Measurements from ENCODE around the gene TRIM32.

DNA sequence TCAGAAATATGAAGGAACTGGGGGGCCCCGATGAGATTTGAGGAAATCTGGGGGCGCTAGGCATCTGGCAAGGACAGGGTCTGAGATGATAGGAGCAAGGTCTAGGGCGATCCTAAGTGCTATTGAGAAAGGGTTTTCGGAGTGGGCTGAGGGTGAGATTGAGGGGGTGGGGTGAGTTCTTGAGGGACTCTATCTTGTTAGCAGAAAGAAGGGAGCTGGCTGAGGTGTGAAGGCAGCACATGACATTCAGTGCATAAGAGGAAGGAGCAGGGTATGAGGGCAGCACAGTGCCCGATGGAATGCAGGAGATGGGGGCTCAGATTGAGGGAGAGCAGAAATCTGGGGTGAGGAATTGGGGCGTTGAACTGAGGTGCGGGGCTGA lies 640 bp downstream of the TRIM32 start:
- TF ChIP-seq, protein P1, sequence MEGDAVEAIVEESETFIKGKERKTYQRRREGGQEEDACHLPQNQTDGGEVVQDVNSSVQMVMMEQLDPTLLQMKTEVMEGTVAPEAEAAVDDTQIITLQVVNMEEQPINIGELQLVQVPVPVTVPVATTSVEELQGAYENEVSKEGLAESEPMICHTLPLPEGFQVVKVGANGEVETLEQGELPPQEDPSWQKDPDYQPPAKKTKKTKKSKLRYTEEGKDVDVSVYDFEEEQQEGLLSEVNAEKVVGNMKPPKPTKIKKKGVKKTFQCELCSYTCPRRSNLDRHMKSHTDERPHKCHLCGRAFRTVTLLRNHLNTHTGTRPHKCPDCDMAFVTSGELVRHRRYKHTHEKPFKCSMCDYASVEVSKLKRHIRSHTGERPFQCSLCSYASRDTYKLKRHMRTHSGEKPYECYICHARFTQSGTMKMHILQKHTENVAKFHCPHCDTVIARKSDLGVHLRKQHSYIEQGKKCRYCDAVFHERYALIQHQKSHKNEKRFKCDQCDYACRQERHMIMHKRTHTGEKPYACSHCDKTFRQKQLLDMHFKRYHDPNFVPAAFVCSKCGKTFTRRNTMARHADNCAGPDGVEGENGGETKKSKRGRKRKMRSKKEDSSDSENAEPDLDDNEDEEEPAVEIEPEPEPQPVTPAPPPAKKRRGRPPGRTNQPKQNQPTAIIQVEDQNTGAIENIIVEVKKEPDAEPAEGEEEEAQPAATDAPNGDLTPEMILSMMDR (IDR thresholded peaks at IDR 0.05; ENCODE audit: insufficient read depth, low read depth, low read length): no peak
- no peak for TF ChIP-seq EZH2 (IDR thresholded peaks at IDR 0.05; ENCODE audit: insufficient read depth, low read length)

Measured in astrocyte (in vitro differentiated cells and primary cell).